GM12874 (cell line): ENCODE data around the gene COG6.

Experiments used
- TF ChIP-seq, protein P1 (sequence below): IDR thresholded peaks from 2 replicates; pipeline ENCODE4 v1.5.1; 2011; ENCODE audit warnings: low read depth, mild to moderate bottlenecking, control low read depth, low read length, moderate library complexity; ENCODE audit not compliant: insufficient read depth

COG6 gene

DNA sequence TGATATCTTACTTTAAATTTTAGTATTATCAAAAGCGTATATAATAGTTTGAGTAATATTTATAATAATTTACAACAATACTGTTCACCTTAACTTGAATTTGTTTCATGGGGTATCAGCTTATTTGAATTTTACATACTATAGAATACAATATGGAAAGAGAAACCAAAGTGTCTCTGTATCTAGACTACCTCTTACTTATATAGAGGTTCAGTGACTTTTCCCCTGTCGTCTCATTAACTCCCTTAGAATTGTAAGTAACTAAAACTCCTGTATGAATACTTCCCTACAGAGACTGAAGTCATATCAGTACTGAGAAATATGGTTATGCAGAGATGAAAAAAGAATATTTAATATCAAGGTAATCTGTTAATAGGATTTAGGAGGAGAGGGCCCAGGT is 26.8 kb downstream of the COG6 start:
- TF ChIP-seq, protein P1, sequence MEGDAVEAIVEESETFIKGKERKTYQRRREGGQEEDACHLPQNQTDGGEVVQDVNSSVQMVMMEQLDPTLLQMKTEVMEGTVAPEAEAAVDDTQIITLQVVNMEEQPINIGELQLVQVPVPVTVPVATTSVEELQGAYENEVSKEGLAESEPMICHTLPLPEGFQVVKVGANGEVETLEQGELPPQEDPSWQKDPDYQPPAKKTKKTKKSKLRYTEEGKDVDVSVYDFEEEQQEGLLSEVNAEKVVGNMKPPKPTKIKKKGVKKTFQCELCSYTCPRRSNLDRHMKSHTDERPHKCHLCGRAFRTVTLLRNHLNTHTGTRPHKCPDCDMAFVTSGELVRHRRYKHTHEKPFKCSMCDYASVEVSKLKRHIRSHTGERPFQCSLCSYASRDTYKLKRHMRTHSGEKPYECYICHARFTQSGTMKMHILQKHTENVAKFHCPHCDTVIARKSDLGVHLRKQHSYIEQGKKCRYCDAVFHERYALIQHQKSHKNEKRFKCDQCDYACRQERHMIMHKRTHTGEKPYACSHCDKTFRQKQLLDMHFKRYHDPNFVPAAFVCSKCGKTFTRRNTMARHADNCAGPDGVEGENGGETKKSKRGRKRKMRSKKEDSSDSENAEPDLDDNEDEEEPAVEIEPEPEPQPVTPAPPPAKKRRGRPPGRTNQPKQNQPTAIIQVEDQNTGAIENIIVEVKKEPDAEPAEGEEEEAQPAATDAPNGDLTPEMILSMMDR, result no peak

DNA sequence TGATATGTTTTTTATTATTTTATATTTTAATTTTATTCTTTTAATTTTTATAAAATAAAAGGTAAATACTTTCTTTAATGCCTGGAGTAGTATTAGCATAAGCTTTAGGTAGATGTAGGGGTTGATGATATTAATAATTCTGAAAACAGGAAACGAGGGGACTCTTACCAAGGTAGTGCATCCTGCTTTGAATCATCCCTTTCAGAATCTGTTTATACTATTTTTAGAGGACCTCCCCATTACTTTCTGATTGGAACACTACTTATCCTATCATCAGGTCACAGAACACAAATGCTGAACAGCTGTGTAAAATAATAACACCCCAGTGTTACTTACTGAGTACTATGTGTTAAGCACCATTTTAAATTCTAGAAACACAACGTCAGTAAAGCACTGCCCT is 27.3 kb downstream of the COG6 start:
- TF ChIP-seq, protein P1, result no peak

DNA sequence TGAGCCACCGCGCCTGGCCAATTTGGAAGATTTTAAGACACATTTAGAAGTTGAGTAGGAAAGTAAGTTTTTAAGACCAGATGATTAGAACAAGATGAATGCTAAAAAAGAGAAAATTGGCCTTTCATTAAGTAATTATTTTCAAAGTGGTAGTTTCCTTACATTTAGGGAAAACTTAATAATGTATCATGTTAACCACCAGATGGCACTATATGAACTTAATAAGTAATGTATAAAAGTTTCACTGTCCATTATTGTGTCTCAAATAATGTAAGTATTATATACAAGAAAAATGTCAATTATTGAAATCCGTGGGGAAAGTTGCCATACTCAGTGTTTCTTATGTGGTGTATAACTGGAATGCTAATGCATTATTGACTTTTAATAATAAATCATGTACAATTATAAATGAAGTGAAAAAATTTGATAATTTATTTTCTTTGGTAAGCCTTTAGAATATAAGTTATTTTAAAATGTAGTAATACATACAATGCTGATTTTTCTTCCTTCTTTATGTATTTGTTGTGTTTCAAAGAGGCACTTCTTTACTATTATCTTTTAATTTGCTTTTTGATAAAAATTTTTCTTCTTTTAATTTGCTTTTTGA is 29.2 kb downstream of the COG6 start:
- TF ChIP-seq, protein P1, result no peak

DNA sequence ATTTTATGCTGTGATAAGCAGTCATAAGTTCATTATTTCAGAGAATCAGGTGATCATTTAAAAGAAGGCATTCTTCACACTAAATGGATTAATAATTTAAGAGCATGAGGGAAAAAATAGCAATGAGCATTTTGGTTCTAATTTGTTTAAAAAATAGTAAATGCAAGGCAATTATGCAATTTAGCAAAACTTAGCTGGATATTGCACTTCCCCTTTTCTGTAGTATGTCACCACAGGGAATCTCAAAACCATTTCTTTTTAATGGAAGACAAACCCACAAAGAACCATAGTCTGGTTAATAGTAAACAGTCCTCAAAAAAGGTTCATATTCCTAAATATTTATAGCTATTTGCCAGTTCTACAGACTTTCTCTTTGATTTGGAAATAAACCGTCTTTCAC is 30.2 kb downstream of the COG6 start:
- TF ChIP-seq, protein P1, result no peak

DNA sequence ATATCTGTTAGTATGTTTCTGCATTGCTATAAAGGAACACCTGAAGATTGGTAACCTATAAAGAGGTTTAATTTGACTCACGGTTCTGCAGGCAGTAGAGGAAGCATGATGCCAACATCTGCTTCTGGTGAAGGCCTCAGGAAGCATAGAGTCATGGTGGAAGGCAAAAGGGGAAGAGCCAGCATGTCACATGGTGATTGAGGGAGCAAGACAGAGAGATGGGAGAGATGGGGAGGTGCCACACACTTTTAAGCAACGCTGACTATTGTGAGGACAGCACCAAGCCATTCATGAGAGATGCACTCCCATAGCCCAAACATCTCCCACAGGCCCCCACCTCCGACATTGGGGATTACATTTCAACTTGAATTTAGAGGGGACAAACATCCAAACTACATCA is 32.8 kb downstream of the COG6 start:
- TF ChIP-seq, protein P1, result no peak

DNA sequence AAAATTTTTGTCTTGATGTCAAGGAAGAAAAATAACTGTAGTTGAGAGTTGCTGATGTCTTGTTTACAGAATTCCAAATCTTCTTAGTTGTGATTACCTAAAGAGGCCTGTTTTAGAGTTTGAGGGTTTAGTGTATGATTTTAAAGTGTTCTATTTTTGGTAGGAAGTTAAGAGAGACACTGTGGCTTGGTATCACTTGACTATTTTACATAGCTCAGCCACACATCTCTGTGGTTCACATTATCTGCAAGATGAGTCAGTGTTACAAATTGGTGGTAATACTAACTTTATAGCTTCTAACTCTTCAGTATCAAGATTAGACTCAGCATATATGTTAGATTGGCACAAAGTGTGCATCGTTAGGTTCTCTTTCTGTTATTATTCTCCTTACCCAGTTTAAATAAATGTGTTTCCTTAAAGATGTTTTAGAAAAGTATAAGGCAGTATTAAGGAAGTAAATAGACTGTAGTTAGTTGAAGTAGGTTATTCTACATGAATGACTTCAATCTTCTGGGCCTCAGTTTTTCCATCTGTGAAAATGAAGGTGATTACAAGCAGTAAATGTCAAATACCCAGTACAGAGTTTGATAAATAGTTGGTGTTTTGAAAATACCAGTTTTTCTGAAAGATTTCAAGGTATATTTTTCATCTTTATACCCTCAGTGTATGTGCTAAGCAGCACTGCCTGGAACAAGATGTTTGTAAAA is 33.4 kb downstream of the COG6 start:
- TF ChIP-seq, protein P1, result no peak

DNA sequence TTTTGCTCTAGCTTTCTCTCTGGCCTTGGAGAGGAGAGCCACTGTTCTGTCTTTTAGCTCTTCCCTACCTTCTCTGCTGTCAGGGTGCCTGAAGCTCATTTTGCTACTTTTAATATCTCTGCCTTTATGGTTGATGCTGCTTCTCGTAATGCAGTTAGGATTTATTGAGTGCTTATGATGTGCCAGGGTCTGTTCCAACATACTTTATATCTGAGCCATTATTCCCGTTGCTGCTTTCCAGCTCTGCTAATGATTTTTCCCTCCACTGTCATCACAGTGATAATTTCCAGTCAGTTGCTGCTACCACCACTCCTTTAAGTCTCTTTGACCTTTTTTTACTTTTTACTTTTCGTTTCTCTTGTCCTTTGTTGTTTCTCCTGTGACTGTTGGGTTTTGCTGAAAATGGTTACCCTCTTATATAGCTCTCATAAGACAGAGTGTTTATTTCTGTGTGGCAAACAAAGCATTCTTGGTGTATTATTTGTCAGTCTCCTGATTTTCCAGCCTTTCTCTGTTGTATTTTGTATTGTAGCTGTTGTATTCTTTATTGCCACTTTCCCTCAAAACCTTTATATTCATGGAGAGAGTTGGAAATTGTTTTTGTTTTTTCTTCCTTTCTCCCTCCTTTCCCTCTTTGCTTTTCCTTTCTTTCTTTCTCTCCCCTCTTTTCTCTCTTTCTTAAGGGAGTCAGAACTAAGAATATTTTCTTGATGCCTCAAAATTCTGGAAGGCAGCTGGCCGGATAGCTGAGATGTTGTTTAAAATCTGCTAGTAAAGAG is 37.4 kb downstream of the COG6 start:
- TF ChIP-seq, protein P1, result no peak
